CD8-positive, alpha-beta memory T cell (primary cell): ENCODE data around the gene FAM219A. TPM values are rescaled to one million over a fixed set of nuclear protein-coding genes. Genes with fewer than 3 reads are reported as not detected.

Experiments
- CTCF ChIA-PET: fragments of 350-600 bp; sonication (Branson Sonifier 250); formaldehyde crosslinking; loops from one replicate; lab custom pipeline; 2021; ENCODE audit warnings: antibody characterized with exemption; lab: Charles Lee
- POLR2A ChIA-PET: fragments of 350-600 bp; sonication (Branson Sonifier 250); formaldehyde crosslinking; loops from one replicate; lab custom pipeline; 2021; ENCODE audit warnings: antibody characterized with exemption; lab: Charles Lee
- DNase-seq, 5 donors: peaks; one replicate each; pipeline versions ENCODE4 v3.0.0 to v3.0.0-alpha.2; 2020 to 2022; ENCODE audit warnings: mixed read lengths in 1 of 5
- H3K27ac ChIP-seq: one replicate; pipeline ENCODE4 v1.7.0; 2013; ENCODE audit warnings: low read depth, mild to moderate bottlenecking, low read length, moderate library complexity
- H3K27me3 ChIP-seq: 2 replicates; pipeline ENCODE4 v1.7.0; 2013; ENCODE audit warnings: low read length, mild to moderate bottlenecking; ENCODE audit not compliant: insufficient read depth, poor library complexity, severe bottlenecking
- H3K36me3 ChIP-seq: 2 replicates; pipeline ENCODE4 v1.7.0; 2013; ENCODE audit warnings: mild to moderate bottlenecking, low read length, moderate library complexity; ENCODE audit not compliant: insufficient read depth
- H3K4me1 ChIP-seq: 2 replicates; pipeline ENCODE4 v1.7.0; 2013; ENCODE audit warnings: mild to moderate bottlenecking, low read length, moderate library complexity; ENCODE audit not compliant: insufficient read depth
- H3K4me3 ChIP-seq: 2 replicates; pipeline ENCODE4 v1.7.0; 2013; ENCODE audit warnings: mild to moderate bottlenecking, low read length
- H3K9me3 ChIP-seq: 2 replicates; pipeline ENCODE4 v1.7.0; 2013; ENCODE audit warnings: mild to moderate bottlenecking, low read length
- H3K27ac Mint-ChIP-seq, 8 donors: one replicate each; pipeline ENCODE4 v1.8.0; 2020 to 2021; ENCODE audit warnings: mixed read lengths in 8 of 8, mild to moderate bottlenecking in 6 of 8, inconsistent platforms in 3 of 8, moderate library complexity in 3 of 8
- H3K27me3 Mint-ChIP-seq, 2 donors: one replicate each; pipeline ENCODE4 v1.8.0; 2020 to 2021; ENCODE audit warnings: mixed read lengths in 2 of 2, mild to moderate bottlenecking in 1 of 2, moderate library complexity in 1 of 2
- H3K36me3 Mint-ChIP-seq, 3 donors: one replicate each; pipeline ENCODE4 v1.8.0; 2020 to 2021; ENCODE audit warnings: mixed read lengths in 3 of 3, inconsistent platforms in 1 of 3, mild to moderate bottlenecking in 1 of 3
- H3K4me1 Mint-ChIP-seq, 3 donors: one replicate each; pipeline ENCODE4 v1.8.0; 2020 to 2021; ENCODE audit warnings: mixed read lengths in 3 of 3, inconsistent platforms in 1 of 3, mild to moderate bottlenecking in 1 of 3
- H3K4me3 Mint-ChIP-seq, 7 donors: one replicate each; pipeline ENCODE4 v1.8.0; 2020 to 2021; ENCODE audit warnings: mixed read lengths in 7 of 7, mild to moderate bottlenecking in 6 of 7, moderate library complexity in 4 of 7, inconsistent platforms in 2 of 7
- H3K9me3 Mint-ChIP-seq, 5 donors: one replicate each; pipeline ENCODE4 v1.8.0; 2020 to 2022; ENCODE audit warnings: mixed read lengths in 5 of 5, mild to moderate bottlenecking in 3 of 5, moderate library complexity in 2 of 5, inconsistent platforms in 1 of 5
- polyA plus RNA-seq: library from polyadenylated mRNA; unstranded; fragments of 300-500 nt; fragmentation: Illumina TruSeq; gene quantifications from one replicate; pipeline ENCODE4 v1.2.3, GENCODE V29; 2021
- total RNA-seq, 2 experiments: library from RNA; stranded (reverse); gene quantifications; one replicate each; pipeline ENCODE4 v1.2.3, GENCODE V29; 2021

FAM219A gene
- total and polyA plus RNA-seq, 3 experiments from 2014 or later: 1.7 to 10.5 (median 9.4) TPM

- Mint-ChIP-seq H3K4me3 (no peak overlapping the region), H3K36me3 (peaks cover 5 to 29% (median 7%) of the 10 kb centered on the region in 3 donors), H3K4me1 (no peaks in the 10 kb centered on the region), H3K9me3 (no peaks in the 10 kb centered on the region), H3K27ac (no peak overlapping the region), H3K27me3 (no peaks in the 10 kb centered on the region)
- Histone ChIP-seq H3K27ac (no peak overlapping the region), H3K36me3 (no peaks in the 10 kb centered on the region), H3K9me3 (no peaks in the 10 kb centered on the region), H3K4me1 (no peaks in the 10 kb centered on the region), H3K4me3 (no peak overlapping the region), H3K27me3 (no peaks in the 10 kb centered on the region)
- DNase-seq: no peak
- CTCF ChIA-PET: no interaction called here
- POLR2A ChIA-PET: no interaction called here
Measured at GRCh38 chr9:34349324-34349723, 109.0 kb downstream of the FAM219A start.

Other genes with a start within 250 kb of the FAM219A start
- gene KIF24, start 129.3 kb downstream of the FAM219A start, total RNA-seq: 1 to 10 TPM; 6.0 to 6.7 TPM
- gene KIF24, start 129.3 kb downstream of the FAM219A start, polyA plus RNA-seq: not detected
- 10 to 100 TPM; 27.9 to 30.4 TPM for gene NUDT2, start 129.0 kb downstream of the FAM219A start, total RNA-seq
- gene NUDT2, start 129.0 kb downstream of the FAM219A start, polyA plus RNA-seq: 24.6 TPM
- gene MYORG, start 81.7 kb downstream of the FAM219A start, total RNA-seq: 1 to 10 TPM; 2.3 to 2.4 TPM
- 0.67 TPM for gene MYORG, start 81.7 kb downstream of the FAM219A start, polyA plus RNA-seq
- not detected for gene DNAI1, start 235 bp upstream of the FAM219A start, total RNA-seq
- not detected for gene DNAI1, start 235 bp upstream of the FAM219A start, polyA plus RNA-seq
- gene ENHO, start 64.4 kb upstream of the FAM219A start, total RNA-seq: under 1 TPM; 0.35 to 0.39 TPM
- gene ENHO, start 64.4 kb upstream of the FAM219A start, polyA plus RNA-seq: not detected
- gene CNTFR, start 131.2 kb upstream of the FAM219A start, total RNA-seq: not detected
- gene CNTFR, start 131.2 kb upstream of the FAM219A start, polyA plus RNA-seq: not detected
- gene RPP25L, start 153.5 kb upstream of the FAM219A start, total RNA-seq: 10 to 100 TPM; 34.5 to 39.0 TPM
- 35.9 TPM for gene RPP25L, start 153.5 kb upstream of the FAM219A start, polyA plus RNA-seq
- 10 to 100 TPM; 83.3 to 83.4 TPM for gene DCTN3, start 161.9 kb upstream of the FAM219A start, total RNA-seq
- 128 TPM for gene DCTN3, start 161.9 kb upstream of the FAM219A start, polyA plus RNA-seq
- gene ARID3C, start 170.5 kb upstream of the FAM219A start, total RNA-seq: under 1 TPM; 0.22 to 0.44 TPM
- not detected for gene ARID3C, start 170.5 kb upstream of the FAM219A start, polyA plus RNA-seq
- 100 to 1,000 TPM; 138 to 141 TPM for gene SIGMAR1, start 179.2 kb upstream of the FAM219A start, total RNA-seq
- 95.4 TPM for gene SIGMAR1, start 179.2 kb upstream of the FAM219A start, polyA plus RNA-seq
- gene GALT, start 188.1 kb upstream of the FAM219A start, total RNA-seq: 10 to 100 TPM; 41.7 to 43.0 TPM
- gene GALT, start 188.1 kb upstream of the FAM219A start, polyA plus RNA-seq: 42.8 TPM
- gene IL11RA, start 193.6 kb upstream of the FAM219A start, total RNA-seq: 10 to 100 TPM; 15.6 to 16.5 TPM
- 5.3 TPM for gene IL11RA, start 193.6 kb upstream of the FAM219A start, polyA plus RNA-seq
- gene CCL27, start 204.1 kb upstream of the FAM219A start, total RNA-seq: under 1 TPM; 0.35 to 0.39 TPM
- gene CCL27, start 204.1 kb upstream of the FAM219A start, polyA plus RNA-seq: not detected
- not detected for gene CCL19, start 232.7 kb upstream of the FAM219A start, total RNA-seq
- gene CCL19, start 232.7 kb upstream of the FAM219A start, polyA plus RNA-seq: not detected